Osteoblast (primary cell): ENCODE data around the gene STRA8. TPM values are rescaled to one million over a fixed set of nuclear protein-coding genes. Genes with fewer than 3 reads are reported as not detected.

Source experiments
- DNase-seq: peaks from one replicate; pipeline ENCODE4 v3.0.0; 2011; ENCODE audit warnings: low spot score, mixed read lengths; ENCODE audit not compliant: insufficient read length; ENCODE audit errors: missing footprints
- H2AFZ ChIP-seq: 2 replicates; pipeline ENCODE4 v1.6.0; 2011; ENCODE audit warnings: mild to moderate bottlenecking, low read length
- H3K27ac ChIP-seq: 2 replicates; pipeline ENCODE4 v1.5.1; 2011; ENCODE audit warnings: mild to moderate bottlenecking, low read depth, low read length, moderate library complexity
- H3K27me3 ChIP-seq: 2 replicates; pipeline ENCODE4 v1.6.0; 2012; ENCODE audit warnings: mild to moderate bottlenecking, control low read depth, inconsistent platforms, low read length, moderate library complexity; ENCODE audit not compliant: insufficient read depth
- H3K36me3 ChIP-seq: 2 replicates; pipeline ENCODE4 v1.5.1; 2011; ENCODE audit warnings: mild to moderate bottlenecking, low read length, control low read depth, moderate library complexity; ENCODE audit not compliant: insufficient read depth
- H3K4me1 ChIP-seq: 2 replicates; pipeline ENCODE4 v1.5.1; 2011; ENCODE audit warnings: mild to moderate bottlenecking, low read length, control low read depth, moderate library complexity; ENCODE audit not compliant: insufficient read depth
- H3K4me2 ChIP-seq: 2 replicates; pipeline ENCODE4 v1.6.0; 2011; ENCODE audit warnings: mild to moderate bottlenecking, low read length; ENCODE audit not compliant: insufficient read depth
- H3K4me3 ChIP-seq: fragments of 200-600 bp; sonication (generic); 3 replicates; pipeline ENCODE4 v1.5.1; 2012; ENCODE audit warnings: mild to moderate bottlenecking, low read length, inconsistent platforms; ENCODE audit not compliant: insufficient read depth
- H3K79me2 ChIP-seq: 2 replicates; pipeline ENCODE4 v1.6.0; 2012; ENCODE audit warnings: mild to moderate bottlenecking, low read length, control low read depth, inconsistent platforms; ENCODE audit not compliant: insufficient read depth
- H3K9me3 ChIP-seq: 2 replicates; pipeline ENCODE4 v1.5.1; 2011; ENCODE audit warnings: low read depth, low read length, control low read depth
- H4K20me1 ChIP-seq: 2 replicates; pipeline ENCODE4 v1.6.0; 2012; ENCODE audit warnings: mild to moderate bottlenecking, low read length, control low read depth; ENCODE audit not compliant: insufficient read depth
- total RNA-seq: library from RNA; depleted of rRNA; stranded (reverse); fragments of >200 nt; gene quantifications from 2 replicates; pipeline ENCODE4 v1.2.3, GENCODE V29; 2012
- TF ChIP-seq, protein P1 (sequence below): IDR thresholded peaks from 2 replicates; pipeline ENCODE4 v1.5.1; 2011; ENCODE audit warnings: mild to moderate bottlenecking, low read depth, low read length, moderate library complexity; ENCODE audit errors: extremely low read depth

STRA8 gene
- total RNA-seq, 1 donor = not detected

DNA sequence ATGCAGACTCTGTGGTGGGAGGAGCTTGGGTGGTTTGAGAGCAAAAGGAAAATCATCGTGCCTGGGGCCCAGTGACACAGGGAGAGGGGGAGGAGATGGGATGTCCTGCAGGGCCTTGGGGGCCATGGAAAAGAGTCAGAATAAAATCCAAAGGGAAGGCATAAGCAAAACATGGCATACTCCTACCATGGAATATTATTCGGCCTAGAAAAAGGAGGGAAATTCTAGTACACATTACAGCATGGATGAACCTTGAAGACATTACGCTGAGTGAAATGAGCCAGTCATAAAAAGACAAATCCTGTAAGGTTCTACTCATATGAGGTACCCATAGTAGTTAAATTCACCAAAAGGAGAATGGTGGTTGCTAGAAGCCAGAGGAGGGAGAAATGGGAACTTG is 38.7 kb downstream of the STRA8 start:
- no peaks in the 10 kb centered on the region for H3K79me2 ChIP-seq
- no peaks in the 10 kb centered on the region for H3K9me3 ChIP-seq
- DNase-seq = no peak
- H3K27me3 ChIP-seq = peaks cover under 1% of the 10 kb centered on the region
- H3K4me3 ChIP-seq = no peak overlapping the region
- H3K4me1 ChIP-seq = no peaks in the 10 kb centered on the region
- H3K27ac ChIP-seq = no peak overlapping the region
- TF ChIP-seq, protein P1, sequence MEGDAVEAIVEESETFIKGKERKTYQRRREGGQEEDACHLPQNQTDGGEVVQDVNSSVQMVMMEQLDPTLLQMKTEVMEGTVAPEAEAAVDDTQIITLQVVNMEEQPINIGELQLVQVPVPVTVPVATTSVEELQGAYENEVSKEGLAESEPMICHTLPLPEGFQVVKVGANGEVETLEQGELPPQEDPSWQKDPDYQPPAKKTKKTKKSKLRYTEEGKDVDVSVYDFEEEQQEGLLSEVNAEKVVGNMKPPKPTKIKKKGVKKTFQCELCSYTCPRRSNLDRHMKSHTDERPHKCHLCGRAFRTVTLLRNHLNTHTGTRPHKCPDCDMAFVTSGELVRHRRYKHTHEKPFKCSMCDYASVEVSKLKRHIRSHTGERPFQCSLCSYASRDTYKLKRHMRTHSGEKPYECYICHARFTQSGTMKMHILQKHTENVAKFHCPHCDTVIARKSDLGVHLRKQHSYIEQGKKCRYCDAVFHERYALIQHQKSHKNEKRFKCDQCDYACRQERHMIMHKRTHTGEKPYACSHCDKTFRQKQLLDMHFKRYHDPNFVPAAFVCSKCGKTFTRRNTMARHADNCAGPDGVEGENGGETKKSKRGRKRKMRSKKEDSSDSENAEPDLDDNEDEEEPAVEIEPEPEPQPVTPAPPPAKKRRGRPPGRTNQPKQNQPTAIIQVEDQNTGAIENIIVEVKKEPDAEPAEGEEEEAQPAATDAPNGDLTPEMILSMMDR = no peak
- no peaks in the 10 kb centered on the region for H3K36me3 ChIP-seq
- no peak overlapping the region for H2AFZ ChIP-seq
- no peak overlapping the region for H3K4me2 ChIP-seq
- no peaks in the 10 kb centered on the region for H4K20me1 ChIP-seq

- H3K4me3 ChIP-seq = no peak overlapping the region
- H2AFZ ChIP-seq = no peak overlapping the region
- peaks cover 4% of the 10 kb centered on the region for H3K27me3 ChIP-seq
- no peaks in the 10 kb centered on the region for H3K36me3 ChIP-seq
- DNase-seq = no peak
- H3K27ac ChIP-seq = no peak overlapping the region
- H4K20me1 ChIP-seq = no peaks in the 10 kb centered on the region
- no peaks in the 10 kb centered on the region for H3K9me3 ChIP-seq
- TF ChIP-seq, protein P1 = no peak
- H3K79me2 ChIP-seq = no peaks in the 10 kb centered on the region
- no peak overlapping the region for H3K4me2 ChIP-seq
- no peaks in the 10 kb centered on the region for H3K4me1 ChIP-seq
These were observed 39.9 kb downstream of the STRA8 start for GRCh38 chr7:135273581-135273980.

DNA sequence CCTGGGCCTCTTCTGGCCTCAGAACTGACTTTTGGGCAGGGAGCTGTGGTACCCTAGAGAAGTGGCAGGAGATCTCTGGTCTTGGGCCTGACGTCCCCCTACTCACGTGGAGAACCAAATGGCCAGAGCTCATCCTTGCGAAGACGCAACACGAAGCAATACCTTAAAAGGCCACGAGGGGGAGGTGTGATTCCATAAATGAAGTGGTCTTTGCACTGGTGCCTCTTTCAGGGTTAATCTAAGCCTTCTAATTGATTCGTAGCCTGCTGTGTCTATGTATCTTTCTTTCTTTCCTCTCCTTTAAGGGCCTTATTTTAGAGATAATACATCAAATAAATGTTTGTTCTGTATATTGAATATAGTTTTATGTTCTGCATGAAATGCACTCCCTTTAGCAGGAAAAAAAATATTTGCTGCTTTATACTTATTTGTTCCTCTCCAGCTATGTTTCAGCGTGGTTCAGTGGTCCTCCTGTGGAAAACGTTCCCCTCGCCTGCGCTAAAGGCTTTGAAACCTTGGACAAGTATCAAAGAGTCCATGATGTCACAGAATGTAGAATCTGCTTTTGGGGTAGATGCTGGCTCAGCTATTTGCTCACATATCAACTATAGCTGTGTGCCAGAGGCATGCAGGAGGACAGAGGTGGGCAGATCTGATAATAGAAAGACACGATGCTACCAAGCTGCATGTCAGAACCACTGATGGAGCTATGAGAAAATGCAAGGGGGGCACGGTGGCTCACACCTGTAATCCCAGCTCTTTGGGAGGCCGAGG is 41.0 kb downstream of the STRA8 start:
- no peak overlapping the region for H3K4me2 ChIP-seq
- no peaks in the 10 kb centered on the region for H3K79me2 ChIP-seq
- DNase-seq = no peak
- no peak overlapping the region for H3K27ac ChIP-seq
- no peaks in the 10 kb centered on the region for H4K20me1 ChIP-seq
- peaks cover 4% of the 10 kb centered on the region for H3K27me3 ChIP-seq
- H2AFZ ChIP-seq = no peak overlapping the region
- H3K4me1 ChIP-seq = no peaks in the 10 kb centered on the region
- TF ChIP-seq, protein P1 = peak; percentile 86
- H3K9me3 ChIP-seq = no peaks in the 10 kb centered on the region
- no peak overlapping the region for H3K4me3 ChIP-seq
- H3K36me3 ChIP-seq = no peaks in the 10 kb centered on the region

DNA sequence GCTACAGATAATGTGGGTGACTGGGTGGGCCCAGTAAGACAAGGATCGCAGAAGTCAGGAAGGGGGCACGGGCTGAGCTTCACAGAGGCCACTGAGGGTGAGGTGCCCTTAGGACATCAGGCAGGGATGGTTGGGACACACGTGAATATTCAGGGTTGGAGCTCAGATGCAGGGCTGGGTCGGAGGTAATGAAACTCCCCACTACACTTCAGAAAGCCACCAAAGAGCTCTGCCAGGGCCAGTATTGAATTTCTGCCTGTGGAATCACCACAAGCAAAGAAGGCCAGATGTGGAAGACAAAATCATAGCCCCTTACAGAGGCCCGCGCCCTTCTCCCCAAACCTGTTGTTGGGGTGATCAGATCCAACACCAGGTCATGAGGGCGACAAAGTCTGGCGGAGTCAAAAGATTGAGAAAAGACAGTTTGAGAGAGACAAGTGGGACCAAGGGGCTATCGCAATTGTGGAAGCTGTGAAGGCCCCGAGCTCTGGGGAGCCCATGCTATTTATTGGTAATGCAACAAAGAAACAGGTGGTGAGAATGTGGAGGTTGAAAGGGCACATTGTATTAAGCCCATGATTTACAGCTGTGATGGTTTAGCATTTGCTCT is 42.4 kb downstream of the STRA8 start:
- Histone ChIP-seq H4K20me1 (no peaks in the 10 kb centered on the region), H3K4me2 (no peak overlapping the region), H3K27me3 (peaks cover 8% of the 10 kb centered on the region), H3K36me3 (no peaks in the 10 kb centered on the region), H3K4me3 (no peak overlapping the region), H3K27ac (no peak overlapping the region), H3K4me1 (no peaks in the 10 kb centered on the region), H3K79me2 (no peaks in the 10 kb centered on the region), H2AFZ (no peak overlapping the region), H3K9me3 (no peaks in the 10 kb centered on the region)
- TF ChIP-seq, protein P1 = no peak
- DNase-seq = no peak
